H54 (cell line): Measurements from ENCODE around the gene ZCCHC7.
"Not testable (repeated sequence)": the region's sequence is repeated elsewhere in the genome, so short reads cannot be mapped to it uniquely, and the experiment has no call there.

ENCODE experiments used
- DNase-seq: peaks from one replicate; pipeline ENCODE4 v3.0.0; 2011; ENCODE audit warnings: low spot score, mixed read lengths; ENCODE audit not compliant: insufficient read length
- FAIRE-seq: peaks from 3 replicates; lab custom pipeline; 2011; peaks lifted over from hg19 to GRCh38; lab: Jason Lieb, UNC
- POLR2A ChIP-seq: IDR thresholded peaks from 2 replicates; pipeline ENCODE4 v1.6.1; 2011; ENCODE audit warnings: low read depth, mild to moderate bottlenecking, low read length

ZCCHC7 gene

DNA sequence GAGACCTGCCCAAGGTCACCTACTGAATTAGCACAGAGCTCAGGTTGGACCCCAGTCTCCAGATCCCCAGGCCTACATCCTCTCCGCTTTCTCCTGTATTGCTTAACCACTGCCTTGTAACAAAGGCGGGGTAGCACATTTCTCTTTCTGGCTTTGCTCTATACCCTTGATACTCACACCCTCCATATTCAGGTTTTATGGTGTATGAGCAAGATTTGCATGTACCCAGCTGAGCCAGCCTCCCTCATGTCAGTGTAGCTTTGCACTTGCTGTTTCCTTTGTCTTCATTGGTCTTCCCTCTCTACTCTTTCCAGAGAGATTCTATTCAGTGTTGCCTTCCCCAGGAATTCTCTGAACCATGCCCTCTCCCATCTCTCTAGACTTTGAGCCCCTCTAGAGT, 19.6 kb upstream of the ZCCHC7 start:
- no peak for DNase-seq
- no peak for FAIRE-seq
- TF ChIP-seq POLR2A: no peak

DNA sequence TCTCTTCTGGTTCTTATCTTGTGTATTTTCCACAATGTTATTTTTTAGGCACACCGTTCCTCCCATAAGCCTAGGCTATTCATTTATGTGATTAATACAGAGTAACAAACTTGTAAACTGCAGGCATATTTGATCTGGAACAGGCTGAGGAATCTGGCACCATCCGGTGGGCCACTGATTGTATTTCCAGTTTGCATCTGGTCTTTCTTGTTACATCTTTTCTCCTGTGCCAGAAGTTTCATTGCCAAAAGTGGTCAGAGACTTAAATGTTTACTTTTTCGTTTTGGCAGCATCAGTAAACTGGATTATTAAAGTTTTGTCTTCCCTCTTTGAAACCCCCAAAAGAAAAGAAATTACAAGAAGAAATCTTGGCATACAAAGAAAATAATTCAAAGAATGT, 17.9 kb upstream of the ZCCHC7 start:
- no peak for DNase-seq
- TF ChIP-seq POLR2A: no peak
- FAIRE-seq: no peak

DNA sequence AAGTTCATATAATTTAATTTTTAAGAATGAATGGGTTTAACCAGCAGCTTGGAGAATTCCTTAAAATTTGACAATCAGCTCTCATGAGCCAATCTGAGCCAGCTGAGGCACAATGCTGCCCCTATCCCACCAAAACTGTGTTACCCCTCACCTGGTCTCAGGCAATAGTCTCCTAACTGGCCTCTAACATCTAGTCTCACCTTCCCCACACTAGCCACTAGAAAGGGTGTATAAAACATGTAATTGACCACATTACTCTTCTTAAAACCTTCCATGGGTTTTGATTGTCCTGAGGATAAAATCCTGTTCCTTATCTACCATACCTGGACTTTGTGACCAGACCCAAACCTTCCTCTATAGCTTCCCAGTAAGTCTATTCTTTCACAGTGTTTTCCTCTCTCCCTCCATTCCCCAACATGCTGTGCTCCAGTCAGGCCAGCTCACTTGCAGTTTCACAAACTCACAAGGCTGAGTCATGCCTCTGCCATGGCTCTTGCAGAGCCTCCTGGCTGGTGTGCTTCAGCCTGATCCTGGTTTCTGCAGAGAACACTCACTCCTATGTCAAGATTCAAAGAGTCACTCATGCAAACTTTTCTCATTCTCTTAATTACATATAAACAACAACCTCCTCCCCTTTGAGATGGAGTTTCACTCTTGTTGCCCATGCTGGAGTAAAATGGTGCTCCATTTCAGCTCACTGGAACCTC, 16.0 kb upstream of the ZCCHC7 start:
- FAIRE-seq: peak; percentile 90
- TF ChIP-seq POLR2A: no peak
- no peak for DNase-seq

DNA sequence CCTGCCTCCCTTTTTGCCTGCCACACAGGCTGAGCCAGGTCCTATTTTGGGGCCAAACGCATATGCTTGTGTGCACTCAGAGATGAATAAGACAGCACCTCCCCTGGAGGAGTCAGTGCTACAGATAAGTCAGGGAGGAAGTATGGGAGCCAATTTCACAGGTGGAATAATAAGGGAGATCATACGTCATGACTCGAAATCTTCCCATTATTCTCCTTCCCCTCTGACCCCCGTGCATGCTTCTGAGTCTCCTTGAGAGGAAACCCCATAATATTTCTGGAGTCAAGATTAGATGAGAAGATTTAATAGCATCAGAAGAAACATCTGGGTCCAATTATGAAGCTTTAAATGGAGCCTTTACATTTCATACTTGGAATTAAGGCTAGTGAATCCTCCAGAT, 15.1 kb upstream of the ZCCHC7 start:
- no peak for DNase-seq
- no peak for TF ChIP-seq POLR2A
- no peak for FAIRE-seq

DNA sequence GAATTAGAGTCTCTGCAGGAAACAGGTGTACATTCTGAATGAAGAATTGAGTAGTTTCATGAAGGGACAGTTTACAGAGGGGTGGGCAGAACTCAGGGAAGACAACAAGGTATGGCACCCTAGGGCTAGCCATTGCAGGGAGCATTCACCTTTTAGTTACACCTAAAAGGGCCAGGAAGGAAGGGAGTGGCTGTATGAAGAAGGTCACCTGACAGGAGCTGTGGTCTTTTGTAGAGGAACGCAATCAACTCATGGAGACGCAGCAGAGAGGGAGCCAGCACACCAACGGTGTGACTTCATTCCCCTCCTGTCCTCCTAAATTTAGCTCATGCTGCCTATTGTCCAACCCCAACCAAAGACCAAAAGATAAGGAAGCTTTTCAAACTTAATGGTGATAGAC, 12.7 kb upstream of the ZCCHC7 start:
- TF ChIP-seq POLR2A: no peak
- DNase-seq (no peak), FAIRE-seq (no peak)

DNA sequence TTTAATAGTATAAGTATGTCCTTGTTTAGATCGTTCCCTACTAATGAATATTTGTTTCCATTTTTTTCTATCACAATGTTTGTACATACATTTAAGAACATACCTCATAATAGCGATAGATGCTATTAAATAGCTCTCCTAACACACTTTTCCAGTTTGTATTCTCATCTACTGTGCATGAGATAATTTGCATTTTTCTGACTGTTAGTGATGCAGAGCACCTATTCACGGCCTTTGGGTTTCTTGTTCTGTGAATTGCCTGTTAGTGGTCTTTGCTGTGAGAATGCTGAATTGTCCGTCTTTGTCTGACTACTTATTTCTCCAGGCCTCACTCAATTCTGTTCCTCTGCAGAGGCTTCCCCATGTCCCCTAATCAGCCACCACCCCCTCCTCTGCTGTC, 5.9 kb upstream of the ZCCHC7 start:
- DNase-seq, FAIRE-seq: not testable (repeated sequence)

DNA sequence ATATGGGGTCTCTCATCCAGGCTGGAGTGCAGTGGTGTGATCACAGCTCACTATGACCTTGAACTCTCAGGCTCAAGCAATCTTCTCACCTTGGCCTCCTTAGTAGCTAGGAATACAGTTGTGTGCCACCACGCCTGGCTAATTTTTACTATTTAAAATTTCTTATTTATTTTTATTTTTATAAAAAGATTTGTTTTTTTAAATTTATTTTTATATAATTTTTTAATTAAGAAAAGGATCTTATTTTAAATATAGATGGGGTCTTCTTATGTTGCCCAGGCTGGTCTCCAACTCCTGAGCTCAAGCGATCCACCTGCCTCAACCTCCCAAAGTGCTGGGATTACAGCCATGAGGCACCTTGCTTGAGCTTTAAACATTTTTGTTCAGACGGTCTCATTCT, 2.4 kb upstream of the ZCCHC7 start:
- DNase-seq: no peak
- no peak for FAIRE-seq
- TF ChIP-seq POLR2A: no peak

DNA sequence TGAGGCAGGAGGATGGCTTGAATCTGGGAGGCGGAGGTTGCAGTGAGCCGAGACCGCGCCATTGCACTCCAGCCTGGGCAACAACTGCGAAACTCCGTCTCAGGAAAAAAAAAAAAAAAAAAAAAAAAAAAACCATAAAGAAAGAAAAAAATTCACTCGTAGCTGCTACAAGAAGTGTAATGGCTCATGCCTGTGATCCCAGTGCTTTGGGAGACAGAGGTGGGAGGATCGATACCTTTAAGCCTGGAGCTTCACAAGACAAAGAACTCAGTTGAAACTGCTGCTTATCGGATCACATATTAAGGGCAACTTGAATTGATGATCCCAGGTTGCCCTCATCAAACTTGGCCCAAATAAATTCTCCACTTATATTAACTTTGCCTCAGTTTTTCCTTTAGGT, 1.0 kb upstream of the ZCCHC7 start:
- FAIRE-seq (no peak), DNase-seq (no peak)
- TF ChIP-seq POLR2A: no peak

DNA sequence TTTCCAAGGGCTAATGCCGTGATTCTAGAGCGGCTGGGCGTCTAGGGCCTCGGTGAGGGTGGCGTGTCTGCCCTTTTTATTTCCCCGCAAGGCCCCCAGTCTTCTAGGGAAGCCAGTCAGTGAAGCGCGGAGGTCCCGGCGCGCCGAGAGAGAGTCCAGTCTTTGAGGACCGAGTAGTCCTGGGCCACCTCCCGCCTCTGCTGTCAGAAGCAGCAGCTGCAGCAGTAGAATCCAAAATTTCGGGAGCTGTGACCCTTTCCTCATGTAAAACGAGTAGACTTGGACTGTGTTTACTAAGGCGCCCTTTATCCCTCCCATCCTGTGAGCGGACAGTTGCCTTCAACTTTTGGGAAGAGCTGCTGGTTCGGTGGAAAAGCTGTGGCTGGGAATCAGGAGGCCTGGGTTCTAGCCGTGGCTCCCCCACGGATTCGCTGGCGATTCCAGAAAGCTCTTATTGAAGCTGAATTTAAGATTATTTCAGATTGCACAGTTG, 515 bp downstream of the ZCCHC7 start:
- FAIRE-seq: peak; percentile 61
- DNase-seq: not testable (repeated sequence)

DNA sequence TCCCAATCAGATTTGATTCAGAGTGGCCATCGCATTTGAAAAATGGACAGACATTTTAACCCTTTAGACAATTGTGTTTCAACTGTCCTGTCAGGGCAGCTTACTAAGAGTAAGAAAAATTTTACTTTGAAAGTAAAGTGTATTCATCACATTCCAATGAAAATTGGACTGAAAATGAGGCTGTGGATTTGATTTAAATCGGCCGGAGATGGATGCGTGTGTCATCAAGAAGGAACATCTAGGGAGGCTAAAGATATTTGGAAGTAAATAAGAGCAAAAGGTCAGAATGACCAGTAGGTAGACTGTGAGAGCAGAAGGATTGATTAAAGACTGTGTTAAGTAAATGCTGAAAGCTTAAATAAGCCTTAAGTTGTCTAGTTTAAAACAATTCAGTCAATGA, 1.5 kb downstream of the ZCCHC7 start:
- no peak for TF ChIP-seq POLR2A
- no peak for DNase-seq
- FAIRE-seq: peak; percentile 50

DNA sequence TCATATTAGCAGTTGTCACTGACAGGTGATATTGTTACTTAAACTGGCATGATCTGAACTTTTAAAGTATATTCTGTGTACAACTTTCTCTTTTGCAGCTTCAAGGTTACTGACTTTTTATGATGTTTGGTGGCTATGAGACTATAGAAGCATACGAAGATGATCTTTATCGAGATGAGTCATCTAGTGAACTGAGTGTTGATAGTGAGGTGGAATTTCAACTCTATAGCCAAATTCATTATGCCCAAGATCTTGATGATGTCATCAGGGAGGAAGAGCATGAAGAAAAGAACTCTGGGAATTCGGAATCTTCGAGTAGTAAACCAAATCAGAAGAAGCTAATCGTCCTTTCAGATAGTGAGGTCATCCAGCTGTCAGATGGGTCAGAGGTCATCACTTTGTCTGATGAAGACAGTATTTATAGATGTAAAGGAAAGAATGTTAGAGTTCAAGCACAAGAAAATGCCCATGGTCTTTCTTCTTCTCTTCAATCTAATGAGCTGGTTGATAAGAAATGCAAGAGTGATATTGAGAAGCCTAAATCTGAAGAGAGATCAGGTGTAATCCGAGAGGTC, 5.9 kb downstream of the ZCCHC7 start:
- no peak for FAIRE-seq
- DNase-seq: no peak
- TF ChIP-seq POLR2A: no peak

DNA sequence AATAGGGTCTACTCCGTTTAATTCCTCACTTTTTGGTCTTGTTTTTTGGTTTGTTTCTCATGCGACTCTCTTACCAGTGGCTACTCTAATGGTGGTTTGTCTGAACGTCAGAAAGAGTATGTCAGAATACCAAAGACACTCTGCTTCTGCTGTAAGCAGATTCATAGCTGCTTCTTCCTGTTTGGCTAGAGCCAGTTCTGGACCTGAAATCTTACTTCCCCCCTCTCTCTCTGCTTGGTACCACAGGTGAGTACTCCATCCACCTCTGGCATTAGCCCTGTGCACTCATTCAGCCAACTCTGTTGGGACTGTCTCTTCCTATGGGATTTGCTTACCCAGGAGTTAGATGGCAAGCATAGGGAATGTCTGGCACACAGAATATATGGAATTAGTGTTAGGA, 6.6 kb downstream of the ZCCHC7 start:
- FAIRE-seq: no peak
- no peak for DNase-seq
- no peak for TF ChIP-seq POLR2A

DNA sequence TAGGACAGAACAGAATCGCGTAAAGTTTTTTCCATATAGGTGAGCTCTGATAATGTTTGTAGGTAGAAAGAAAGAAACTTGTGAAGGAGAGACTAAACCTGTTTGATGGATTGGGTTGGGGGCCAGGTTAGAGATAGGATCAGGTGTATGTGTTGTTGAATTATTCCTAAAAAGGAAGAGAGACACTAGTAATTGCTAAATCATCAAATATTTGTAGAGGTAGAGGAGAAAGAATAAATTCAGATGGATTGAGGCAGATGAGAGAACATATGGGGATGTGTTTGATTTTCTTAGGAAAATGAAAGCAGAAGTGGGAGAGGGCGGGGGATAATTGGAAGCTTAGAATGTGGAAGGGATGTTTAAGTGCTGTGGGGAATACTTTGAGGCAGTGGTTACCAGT, 7.7 kb downstream of the ZCCHC7 start:
- no peak for TF ChIP-seq POLR2A
- no peak for DNase-seq
- FAIRE-seq: no peak

DNA sequence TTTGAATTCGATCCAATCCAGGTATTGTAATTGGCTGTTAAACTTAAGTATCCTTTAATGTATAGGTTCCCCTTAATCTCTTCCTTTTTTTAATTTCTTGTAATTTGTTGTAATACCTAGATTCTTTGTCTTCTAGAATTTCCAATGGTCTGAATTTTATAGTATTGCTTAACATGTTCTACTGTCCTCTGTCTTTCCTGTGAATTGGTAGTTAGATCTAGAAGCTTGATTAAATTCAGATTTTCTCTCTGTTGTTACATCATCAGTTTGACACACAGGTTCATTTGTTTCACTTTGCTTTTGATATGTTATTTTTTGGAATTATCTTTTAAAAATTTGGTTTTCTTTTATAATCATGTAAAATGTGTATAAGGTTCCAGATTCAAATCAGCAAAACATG, 13.8 kb downstream of the ZCCHC7 start:
- TF ChIP-seq POLR2A: no peak
- FAIRE-seq (no peak), DNase-seq (no peak)

DNA sequence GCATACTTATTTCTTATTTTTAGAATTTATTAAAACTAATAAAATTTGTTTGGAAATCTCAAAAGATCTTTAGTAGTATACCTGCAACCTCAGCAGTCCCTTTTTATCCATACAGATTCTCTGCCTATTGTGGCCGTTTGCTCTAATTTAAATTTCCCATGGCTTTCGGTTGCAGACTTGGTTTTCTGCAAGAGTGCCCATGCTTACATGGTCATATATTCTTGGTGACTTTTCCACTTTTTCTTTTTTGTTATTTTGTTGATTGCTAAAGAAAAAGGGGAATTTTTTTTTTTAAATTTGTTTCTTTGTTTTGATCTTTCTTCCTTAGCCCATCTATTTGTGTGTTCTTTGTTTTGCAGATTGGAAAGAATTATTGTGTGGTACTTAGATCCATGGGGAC, 20.6 kb downstream of the ZCCHC7 start:
- FAIRE-seq (no peak), DNase-seq (no peak)
- TF ChIP-seq POLR2A: no peak
